OCI-LY1 (cell line): ENCODE results near the gene CCDC60.

ENCODE experiments used
- H2AFZ ChIP-seq: fragments of 200-600 bp; sonication (generic), shearing (Covaris generic); 2 replicates; pipeline ENCODE4 v1.6.0; 2014; ENCODE audit warnings: antibody characterized with exemption, mild to moderate bottlenecking, low read length
- H3F3A ChIP-seq: fragments of 200-600 bp; sonication (generic), shearing (Covaris generic); 2 replicates; pipeline ENCODE4 v1.6.0; 2014; ENCODE audit warnings: mild to moderate bottlenecking, antibody characterized with exemption, low read length, moderate library complexity; ENCODE audit not compliant: insufficient read depth
- H3K27ac ChIP-seq: fragments of 200-600 bp; sonication (generic); 2 replicates; pipeline ENCODE4 v1.5.1; 2014; ENCODE audit warnings: low read length, mixed run types, mild to moderate bottlenecking, low read depth; ENCODE audit not compliant: poor library complexity, severe bottlenecking
- H3K27me3 ChIP-seq: fragments of 200-600 bp; sonication (generic); 2 replicates; pipeline ENCODE4 v1.6.0; 2014; ENCODE audit warnings: antibody characterized with exemption, mild to moderate bottlenecking, low read length, moderate library complexity; ENCODE audit not compliant: insufficient read depth
- H3K36me3 ChIP-seq: fragments of 200-600 bp; sonication (generic); 2 replicates; pipeline ENCODE4 v1.6.1; 2014; ENCODE audit warnings: mild to moderate bottlenecking, antibody characterized with exemption, low read length, moderate library complexity, mixed read lengths; ENCODE audit not compliant: insufficient read depth
- H3K4me1 ChIP-seq: fragments of 200-600 bp; sonication (generic); 2 replicates; pipeline ENCODE4 v1.5.1; 2014; ENCODE audit warnings: mild to moderate bottlenecking, low read length, moderate library complexity; ENCODE audit not compliant: insufficient read depth, severe bottlenecking
- H3K4me2 ChIP-seq: fragments of 200-600 bp; sonication (generic), shearing (Covaris generic); 2 replicates; pipeline ENCODE4 v1.6.1; 2014; ENCODE audit warnings: low read length
- H3K4me3 ChIP-seq: fragments of 200-600 bp; sonication (generic); 2 replicates; pipeline ENCODE4 v1.5.1; 2014; ENCODE audit warnings: low read length, low read depth, mild to moderate bottlenecking, mixed read lengths; ENCODE audit not compliant: poor library complexity, severe bottlenecking
- H3K79me2 ChIP-seq: fragments of 200-600 bp; shearing (Covaris generic); 2 replicates; pipeline ENCODE4 v1.6.1; 2016; ENCODE audit warnings: mixed run types, low read length, mixed read lengths; ENCODE audit not compliant: insufficient read depth
- H3K9ac ChIP-seq: fragments of 200-600 bp; sonication (generic), shearing (Covaris generic); 2 replicates; pipeline ENCODE4 v1.6.1; 2014; ENCODE audit warnings: mild to moderate bottlenecking, low read length, mixed read lengths
- H3K9me2 ChIP-seq: fragments of 200-600 bp; sonication (generic), shearing (Covaris generic); 2 replicates; pipeline ENCODE4 v1.6.1; 2014; ENCODE audit warnings: low read depth, mild to moderate bottlenecking, low read length, mixed read lengths
- H3K9me3 ChIP-seq: fragments of 200-600 bp; shearing (Covaris generic); 2 replicates; pipeline ENCODE4 v1.6.1; 2014; ENCODE audit warnings: low read length, mixed read lengths
- H4K20me1 ChIP-seq: fragments of 200-600 bp; sonication (generic), shearing (Covaris generic); 2 replicates; pipeline ENCODE4 v1.6.0; 2016; ENCODE audit warnings: mild to moderate bottlenecking, low read length; ENCODE audit not compliant: insufficient read depth
- CTCF ChIP-seq: fragments of 200-600 bp; sonication (generic), shearing (Covaris generic); IDR thresholded peaks from 2 replicates; pipeline ENCODE4 v1.5.1; 2017; ENCODE audit warnings: mild to moderate bottlenecking, antibody characterized with exemption, low read length, moderate library complexity, mixed read lengths
- EZH2 ChIP-seq: fragments of 200-600 bp; sonication (generic), shearing (Covaris generic); IDR thresholded peaks from 2 replicates; pipeline ENCODE4 v1.8.0; 2017; ENCODE audit warnings: borderline replicate concordance, mixed run types, mild to moderate bottlenecking, antibody characterized with exemption, low read length, moderate library complexity, mixed read lengths

CCDC60 gene

GRCh38 chr12:119476951-119477350, 142.4 kb downstream of the CCDC60 start:
- Histone ChIP-seq H3K9me3 (no peaks in the 10 kb centered on the region), H3K9ac (no peak overlapping the region), H4K20me1 (no peaks in the 10 kb centered on the region)

GRCh38 chr12:119479121-119479561, 144.6 kb downstream of the CCDC60 start:
- H2AFZ ChIP-seq: no peak overlapping the region
- no peak overlapping the region for H3K4me2 ChIP-seq
- no peaks in the 10 kb centered on the region for H3K79me2 ChIP-seq
- TF ChIP-seq CTCF (no peak), EZH2 (no peak)
- no peaks in the 10 kb centered on the region for H3K36me3 ChIP-seq
- no peak overlapping the region for H3K4me3 ChIP-seq
- H3F3A ChIP-seq: no peaks in the 10 kb centered on the region
- H3K4me1 ChIP-seq: no peaks in the 10 kb centered on the region
- H3K27me3 ChIP-seq: no peaks in the 10 kb centered on the region
- no peaks in the 10 kb centered on the region for H3K9me3 ChIP-seq
- no peak overlapping the region for H3K9ac ChIP-seq
- H3K27ac ChIP-seq: no peak overlapping the region
- H4K20me1 ChIP-seq: no peaks in the 10 kb centered on the region
- no peaks in the 10 kb centered on the region for H3K9me2 ChIP-seq

More at GRCh38 chr12:119476951-119477350, 142.4 kb downstream of the CCDC60 start:
- H3K79me2 ChIP-seq: no peaks in the 10 kb centered on the region
- H3K4me1 ChIP-seq: no peaks in the 10 kb centered on the region
- 0 out of 2 replicates have a peak, but pooled peaks cover 4% of the 10 kb centered on the region for H3K27me3 ChIP-seq
- no peak overlapping the region for H3K27ac ChIP-seq
- H3K4me2 ChIP-seq: no peak overlapping the region
- H3K4me3 ChIP-seq: no peak overlapping the region
- no peaks in the 10 kb centered on the region for H3F3A ChIP-seq
- H2AFZ ChIP-seq: no peak overlapping the region
- TF ChIP-seq CTCF (no peak), EZH2 (no peak)
- H3K9me2 ChIP-seq: no peaks in the 10 kb centered on the region
- no peaks in the 10 kb centered on the region for H3K36me3 ChIP-seq

- Histone ChIP-seq H3K9me2 (no peaks in the 10 kb centered on the region), H3K4me2 (no peak overlapping the region), H3K79me2 (no peaks in the 10 kb centered on the region), H4K20me1 (no peaks in the 10 kb centered on the region), H2AFZ (no peak overlapping the region), H3K27ac (no peak overlapping the region), H3K36me3 (no peaks in the 10 kb centered on the region), H3K9ac (no peak overlapping the region), H3F3A (no peaks in the 10 kb centered on the region), H3K9me3 (no peaks in the 10 kb centered on the region), H3K4me3 (no peak overlapping the region), H3K27me3 (no peaks in the 10 kb centered on the region), H3K4me1 (no peaks in the 10 kb centered on the region)
- TF ChIP-seq CTCF (no peak), EZH2 (no peak)
Observed at GRCh38 chr12:119480551-119480950, 146.0 kb downstream of the CCDC60 start.
